Mesothelial cell of epicardium (in vitro differentiated cells): ENCODE results near the gene ZFAND3. TPM values are rescaled to one million over a fixed set of nuclear protein-coding genes. Genes with fewer than 3 reads are reported as not detected.
A peak's percentile ranks its signal among the peaks of the same experiment; 100 is the strongest.

ENCODE experiments used
- DNase-seq, 2 experiments: peaks; one replicate each; pipeline ENCODE4 v3.0.0; 2021; ENCODE audit warnings: low spot score in 2 of 2; ENCODE audit not compliant: unreplicated experiment in 2 of 2
- H3K27ac Mint-ChIP-seq: 2 replicates; pipeline ENCODE4 v1.8.0; 2021; ENCODE audit warnings: mixed read lengths
- H3K27me3 Mint-ChIP-seq: 2 replicates; pipeline ENCODE4 v1.8.0; 2021; ENCODE audit warnings: low read depth, mixed read lengths
- H3K36me3 Mint-ChIP-seq: 2 replicates; pipeline ENCODE4 v1.8.0; 2021; ENCODE audit warnings: mixed read lengths
- H3K4me1 Mint-ChIP-seq: 2 replicates; pipeline ENCODE4 v1.8.0; 2021; ENCODE audit warnings: mixed read lengths
- H3K4me3 Mint-ChIP-seq: 2 replicates; pipeline ENCODE4 v1.8.0; 2021; ENCODE audit warnings: mild to moderate bottlenecking, moderate library complexity, mixed read lengths
- H3K9me3 Mint-ChIP-seq: 2 replicates; pipeline ENCODE4 v1.8.0; 2021; ENCODE audit warnings: mixed read lengths
- total RNA-seq: library from RNA; stranded (reverse); gene quantifications from 3 replicates; pipeline ENCODE4 v1.2.1, GENCODE V29; 2021
- TF ChIP-seq, protein P1 (sequence below): fragments of 200-600 bp; sonication (generic); IDR thresholded peaks from one replicate; pipeline ENCODE4 v1.5.0; 2021; ENCODE audit warnings: antibody characterized with exemption; ENCODE audit not compliant: unreplicated experiment

Gene ZFAND3
- total RNA-seq, 1 donor from 2014 or later = 81.2 TPM

DNA sequence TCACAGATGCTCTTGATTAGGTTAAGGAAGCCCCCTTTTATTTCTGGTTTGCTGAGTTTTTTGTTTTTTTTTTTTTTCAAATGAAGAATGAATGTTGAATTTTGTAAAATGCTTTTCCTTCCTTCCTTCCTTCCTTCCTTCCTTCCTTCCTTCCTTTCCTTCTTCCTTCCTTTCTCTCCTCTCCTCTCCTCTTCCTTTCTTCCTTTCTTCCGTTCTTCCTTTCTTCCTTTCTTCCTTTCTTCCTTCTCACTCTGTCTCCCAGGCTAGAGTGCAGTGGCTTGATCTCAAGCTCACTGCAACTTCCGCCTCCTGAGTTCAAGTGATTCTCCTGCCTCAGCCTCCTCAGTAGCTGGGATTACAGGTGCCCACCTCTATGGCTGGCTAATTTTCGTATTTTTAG is 158.2 kb downstream of the ZFAND3 start:
- TF ChIP-seq, protein P1, sequence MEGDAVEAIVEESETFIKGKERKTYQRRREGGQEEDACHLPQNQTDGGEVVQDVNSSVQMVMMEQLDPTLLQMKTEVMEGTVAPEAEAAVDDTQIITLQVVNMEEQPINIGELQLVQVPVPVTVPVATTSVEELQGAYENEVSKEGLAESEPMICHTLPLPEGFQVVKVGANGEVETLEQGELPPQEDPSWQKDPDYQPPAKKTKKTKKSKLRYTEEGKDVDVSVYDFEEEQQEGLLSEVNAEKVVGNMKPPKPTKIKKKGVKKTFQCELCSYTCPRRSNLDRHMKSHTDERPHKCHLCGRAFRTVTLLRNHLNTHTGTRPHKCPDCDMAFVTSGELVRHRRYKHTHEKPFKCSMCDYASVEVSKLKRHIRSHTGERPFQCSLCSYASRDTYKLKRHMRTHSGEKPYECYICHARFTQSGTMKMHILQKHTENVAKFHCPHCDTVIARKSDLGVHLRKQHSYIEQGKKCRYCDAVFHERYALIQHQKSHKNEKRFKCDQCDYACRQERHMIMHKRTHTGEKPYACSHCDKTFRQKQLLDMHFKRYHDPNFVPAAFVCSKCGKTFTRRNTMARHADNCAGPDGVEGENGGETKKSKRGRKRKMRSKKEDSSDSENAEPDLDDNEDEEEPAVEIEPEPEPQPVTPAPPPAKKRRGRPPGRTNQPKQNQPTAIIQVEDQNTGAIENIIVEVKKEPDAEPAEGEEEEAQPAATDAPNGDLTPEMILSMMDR = no peak
- Mint-ChIP-seq H3K4me1 (peaks cover 25% of the 10 kb centered on the region), H3K27me3 (no peaks in the 10 kb centered on the region), H3K4me3 (no peak overlapping the region), H3K9me3 (peaks cover 12% of the 10 kb centered on the region), H3K36me3 (peaks cover 22% of the 10 kb centered on the region), H3K27ac (peak overlapping the region; percentile 12)
- no peak for DNase-seq

DNA sequence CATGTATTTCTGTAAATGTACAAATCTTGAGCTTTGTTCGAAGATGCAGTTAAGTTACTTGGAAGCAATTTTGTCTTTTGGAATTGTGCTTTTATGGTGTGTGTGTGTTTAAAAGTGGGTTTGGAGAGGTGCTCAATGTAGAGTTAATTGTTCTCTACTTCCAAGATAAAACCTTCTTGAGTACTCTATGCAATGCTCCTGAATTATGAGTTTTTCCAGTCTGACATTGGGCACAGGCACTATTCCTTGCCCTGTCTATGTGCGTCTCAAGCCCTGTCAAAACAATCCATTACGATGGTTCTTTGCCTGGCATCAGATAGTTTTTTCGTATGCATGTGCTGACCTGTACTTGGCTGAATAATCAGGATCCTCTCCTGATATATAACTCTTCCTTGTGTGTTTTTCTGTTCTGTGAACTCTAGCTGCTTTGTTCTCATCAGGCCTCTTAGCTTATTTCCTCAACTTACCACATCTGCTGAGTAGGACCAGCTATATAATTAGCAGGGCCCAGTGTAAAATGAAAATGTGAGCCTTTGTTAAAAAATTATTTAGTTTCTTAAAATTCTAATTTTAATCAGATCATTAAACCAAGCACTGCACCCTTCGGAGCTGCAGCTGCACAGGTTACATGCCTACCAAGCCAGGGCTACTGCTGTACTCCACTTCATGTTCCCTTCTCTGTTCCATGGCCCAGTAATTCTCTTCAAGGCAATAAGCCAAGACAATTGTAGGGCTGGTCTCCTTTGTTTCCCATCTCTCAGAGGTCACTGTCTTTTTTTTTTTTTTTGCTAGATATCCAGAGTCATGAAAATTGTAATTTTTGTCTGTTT is 160.1 kb downstream of the ZFAND3 start:
- H3K36me3 Mint-ChIP-seq = peaks cover 19% of the 10 kb centered on the region
- no peak overlapping the region for H3K4me3 Mint-ChIP-seq
- no peaks in the 10 kb centered on the region for H3K27me3 Mint-ChIP-seq
- TF ChIP-seq, protein P1 = no peak
- H3K9me3 Mint-ChIP-seq = peaks cover 12% of the 10 kb centered on the region
- H3K4me1 Mint-ChIP-seq = peaks cover 24% of the 10 kb centered on the region
- H3K27ac Mint-ChIP-seq = peak overlapping the region; percentile 52
- DNase-seq = no peak

DNA sequence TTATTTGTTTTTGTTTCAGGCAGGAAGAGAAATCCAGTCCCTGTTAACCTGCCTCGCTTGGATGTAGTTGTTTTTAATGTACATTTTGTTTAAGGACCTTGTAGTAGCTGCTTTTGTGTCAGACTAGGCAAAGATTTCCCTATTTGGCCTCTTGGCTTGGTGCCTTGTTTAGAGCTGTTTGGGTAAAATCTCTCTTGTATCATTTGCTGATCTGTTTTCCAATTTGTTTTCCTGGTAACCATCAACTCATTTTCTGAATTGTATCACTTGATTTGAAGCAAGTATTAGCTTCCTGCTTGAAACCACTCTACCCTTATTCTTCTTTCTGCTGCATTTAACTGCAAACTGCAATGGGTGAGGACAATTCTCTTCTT is 160.7 kb downstream of the ZFAND3 start:
- Mint-ChIP-seq H3K27me3 (no peaks in the 10 kb centered on the region), H3K4me3 (no peak overlapping the region), H3K4me1 (peaks cover 24% of the 10 kb centered on the region), H3K36me3 (peaks cover 13% of the 10 kb centered on the region), H3K9me3 (peaks cover 8% of the 10 kb centered on the region), H3K27ac (peak overlapping the region; percentile 52)
- no peak for DNase-seq
- TF ChIP-seq, protein P1 = no peak

DNA sequence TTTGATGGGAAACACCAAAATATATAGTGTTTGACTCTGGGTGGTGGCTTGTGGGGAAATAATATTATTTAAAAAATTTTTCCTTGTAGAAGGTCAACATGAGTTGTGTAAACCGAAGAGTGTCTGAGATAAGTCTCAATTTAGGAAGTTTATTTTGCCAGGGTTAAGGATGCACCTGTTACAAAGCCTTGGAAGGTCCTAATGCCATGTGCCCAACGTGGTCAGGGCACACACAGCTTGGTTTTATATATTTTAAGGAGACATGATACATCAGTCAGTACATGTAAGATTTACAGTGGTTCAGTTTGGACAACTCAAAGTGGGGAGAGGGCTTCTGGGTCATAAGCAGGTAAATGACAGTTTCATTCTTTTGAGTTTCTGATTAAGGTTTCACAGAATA is 162.1 kb downstream of the ZFAND3 start:
- Mint-ChIP-seq H3K9me3 (no peaks in the 10 kb centered on the region), H3K4me1 (peaks cover 27% of the 10 kb centered on the region), H3K36me3 (peaks cover 2% of the 10 kb centered on the region), H3K27me3 (no peaks in the 10 kb centered on the region), H3K27ac (no peak overlapping the region), H3K4me3 (no peak overlapping the region)
- DNase-seq = no peak
- TF ChIP-seq, protein P1 = no peak

DNA sequence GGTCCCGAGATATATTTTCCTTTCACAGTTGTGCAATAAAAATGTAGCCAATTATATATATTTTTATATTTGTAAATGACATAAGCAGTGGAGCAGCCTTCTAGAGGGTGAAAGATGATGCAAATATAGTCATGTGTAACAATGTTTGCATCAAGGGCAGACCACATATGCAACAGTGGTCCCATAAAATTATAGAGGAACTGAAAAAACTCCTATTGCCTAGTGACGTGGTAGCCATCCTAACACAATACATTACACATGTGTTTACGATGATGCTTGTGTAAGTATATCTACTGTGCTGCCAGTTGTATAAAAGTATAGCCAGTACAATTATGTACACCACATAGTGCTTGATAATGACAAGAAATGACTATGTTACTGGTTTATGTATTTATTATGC is 162.8 kb downstream of the ZFAND3 start:
- Mint-ChIP-seq H3K9me3 (no peaks in the 10 kb centered on the region), H3K4me3 (no peak overlapping the region), H3K27ac (no peak overlapping the region), H3K36me3 (peaks cover 2% of the 10 kb centered on the region), H3K4me1 (peaks cover 34% of the 10 kb centered on the region), H3K27me3 (no peaks in the 10 kb centered on the region)
- no peak for DNase-seq
- TF ChIP-seq, protein P1 = no peak
